Measurements from ENCODE around the gene ARPC5L.

ARPC5L gene

DNA sequence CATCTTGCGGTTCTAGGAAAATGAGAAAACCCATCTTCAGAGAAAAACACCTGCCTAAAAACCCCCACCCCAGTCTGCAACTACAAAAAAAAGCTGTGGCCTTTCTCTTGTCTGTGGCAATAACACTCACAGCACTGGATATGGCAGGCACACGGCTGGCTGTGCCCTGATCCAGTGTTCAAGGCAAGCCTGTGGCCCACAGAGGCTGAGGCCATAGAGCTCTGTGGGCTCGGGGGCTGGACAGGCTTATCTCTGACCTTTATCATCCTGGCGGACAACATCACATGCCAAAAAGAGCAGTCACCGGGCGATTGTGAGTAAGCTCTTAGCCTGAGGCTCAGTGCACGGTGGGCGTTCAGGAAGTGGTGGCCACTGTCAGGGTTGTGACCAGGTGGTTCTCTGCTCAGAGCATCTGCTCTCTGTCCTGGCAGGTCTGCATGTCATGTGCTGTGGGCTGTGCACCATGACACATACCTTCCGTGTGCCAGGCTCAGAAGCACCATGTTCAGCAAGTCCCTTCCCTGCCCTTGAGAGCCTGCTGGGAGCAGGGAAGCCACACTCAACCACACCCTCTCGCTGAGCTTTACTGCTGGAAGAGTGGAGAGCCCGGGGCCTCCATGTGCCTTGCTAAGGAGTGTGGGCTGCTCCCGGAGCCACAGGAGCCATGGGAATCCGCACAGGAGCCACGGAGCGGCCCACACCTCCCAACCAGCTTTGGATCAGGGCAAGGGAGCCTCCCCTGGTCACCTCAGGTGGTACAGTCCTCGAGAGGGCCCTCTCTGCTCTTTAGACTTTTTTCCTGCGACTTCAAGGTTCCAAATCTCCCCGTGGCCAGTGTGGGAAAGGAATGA, 43.3 kb upstream of the ARPC5L start:
- TF ChIP-seq, protein P1, sequence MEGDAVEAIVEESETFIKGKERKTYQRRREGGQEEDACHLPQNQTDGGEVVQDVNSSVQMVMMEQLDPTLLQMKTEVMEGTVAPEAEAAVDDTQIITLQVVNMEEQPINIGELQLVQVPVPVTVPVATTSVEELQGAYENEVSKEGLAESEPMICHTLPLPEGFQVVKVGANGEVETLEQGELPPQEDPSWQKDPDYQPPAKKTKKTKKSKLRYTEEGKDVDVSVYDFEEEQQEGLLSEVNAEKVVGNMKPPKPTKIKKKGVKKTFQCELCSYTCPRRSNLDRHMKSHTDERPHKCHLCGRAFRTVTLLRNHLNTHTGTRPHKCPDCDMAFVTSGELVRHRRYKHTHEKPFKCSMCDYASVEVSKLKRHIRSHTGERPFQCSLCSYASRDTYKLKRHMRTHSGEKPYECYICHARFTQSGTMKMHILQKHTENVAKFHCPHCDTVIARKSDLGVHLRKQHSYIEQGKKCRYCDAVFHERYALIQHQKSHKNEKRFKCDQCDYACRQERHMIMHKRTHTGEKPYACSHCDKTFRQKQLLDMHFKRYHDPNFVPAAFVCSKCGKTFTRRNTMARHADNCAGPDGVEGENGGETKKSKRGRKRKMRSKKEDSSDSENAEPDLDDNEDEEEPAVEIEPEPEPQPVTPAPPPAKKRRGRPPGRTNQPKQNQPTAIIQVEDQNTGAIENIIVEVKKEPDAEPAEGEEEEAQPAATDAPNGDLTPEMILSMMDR (IDR thresholded peaks at IDR 0.05; ENCODE audit: insufficient read depth, missing control alignments), result no peak
- DNase-seq (ENCODE audit: insufficient read length, low spot score) (no peak), FAIRE-seq (no peak)

DNA sequence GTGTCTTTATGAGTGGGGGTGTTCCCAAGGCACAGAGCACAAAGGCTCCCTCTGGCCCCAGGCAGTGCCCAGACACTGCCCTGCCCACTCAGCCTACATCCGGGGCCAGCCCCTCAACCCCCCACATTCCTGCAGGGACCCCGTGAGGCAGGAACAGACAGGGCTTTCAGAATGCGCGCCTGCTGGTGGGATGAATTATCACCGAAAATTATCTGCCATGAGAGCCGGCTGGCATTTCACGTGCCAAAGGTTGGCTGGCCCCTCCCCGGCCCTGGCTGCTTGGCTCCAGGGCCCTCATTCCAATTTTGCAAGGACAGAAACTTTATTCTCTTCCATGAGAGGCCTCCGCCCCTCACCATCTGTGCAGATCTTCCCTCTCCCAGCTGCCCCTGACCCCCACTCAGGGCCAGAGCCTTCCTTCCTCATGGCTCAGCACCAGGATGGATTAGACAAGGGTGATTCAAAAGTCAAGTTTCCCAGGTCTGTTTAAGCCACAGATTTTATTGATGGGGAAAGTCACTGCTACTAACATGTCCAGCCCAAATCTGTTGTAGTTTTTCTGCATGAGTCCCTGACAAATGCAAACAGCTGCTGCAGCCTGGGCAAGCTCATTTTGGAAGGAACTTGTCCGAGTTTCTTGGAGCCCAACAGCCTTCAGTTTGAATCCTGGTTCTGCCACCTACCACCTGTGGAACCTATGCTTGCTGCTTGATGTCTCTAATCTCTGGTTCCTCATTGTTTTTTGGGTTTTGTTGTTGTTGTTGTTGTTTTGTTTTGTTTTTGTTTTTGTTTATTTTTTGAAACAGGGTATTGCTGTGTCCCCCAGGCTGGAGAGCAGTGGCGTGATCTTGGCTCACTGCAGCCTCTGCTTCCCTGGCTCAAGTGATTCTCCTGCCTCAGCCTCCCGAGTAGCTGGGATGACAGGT, 41.0 kb upstream of the ARPC5L start:
- no peak for DNase-seq (ENCODE audit: insufficient read length, low spot score)
- FAIRE-seq, result no peak
- TF ChIP-seq, protein P1 (IDR thresholded peaks at IDR 0.05; ENCODE audit: insufficient read depth, missing control alignments), result no peak

DNA sequence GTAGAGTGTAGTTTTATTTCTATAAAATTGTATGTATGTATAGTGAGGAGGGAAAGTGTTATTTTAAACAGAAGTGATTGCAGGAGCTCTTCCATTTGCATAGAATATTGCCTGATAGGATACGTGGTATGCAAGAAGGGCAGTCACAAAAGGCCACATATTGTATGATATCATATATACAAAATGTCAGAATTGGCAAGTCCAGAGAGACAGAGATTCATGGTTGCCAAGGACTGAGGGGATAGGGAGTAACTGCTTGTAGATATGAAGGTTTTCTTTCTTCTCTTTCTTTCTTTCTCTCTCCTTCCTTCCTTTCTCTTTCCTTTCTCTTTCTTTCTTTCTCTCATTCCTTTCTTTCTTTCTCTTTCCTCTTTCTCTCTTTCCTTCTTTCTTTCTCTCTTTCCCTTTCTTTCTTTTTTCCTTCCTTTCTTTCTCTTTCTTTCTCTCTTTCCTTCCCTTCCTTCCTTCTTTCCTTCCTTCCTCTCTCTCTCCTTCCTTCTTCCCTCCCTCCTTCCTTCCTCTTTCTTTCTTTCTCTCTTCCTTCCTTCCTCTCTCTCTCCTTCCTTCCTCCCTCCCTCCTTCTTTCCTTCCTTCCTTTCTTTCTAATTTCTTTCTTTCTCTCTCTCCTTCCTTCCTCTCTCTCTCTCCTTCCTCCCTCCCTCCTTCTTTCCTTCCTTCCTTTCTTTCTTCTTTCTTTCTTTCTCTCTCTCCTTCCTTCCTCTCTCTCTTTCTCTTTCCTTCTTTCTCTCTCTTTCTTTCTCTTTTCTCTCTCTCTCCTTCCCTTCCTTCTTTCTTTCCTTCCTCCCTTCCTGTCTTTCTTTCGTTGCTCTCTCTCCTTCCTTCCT, 33.2 kb upstream of the ARPC5L start:
- DNase-seq (ENCODE audit: insufficient read length, low spot score) (no peak), FAIRE-seq (no peak)
- TF ChIP-seq, protein P1 (IDR thresholded peaks at IDR 0.05; ENCODE audit: insufficient read depth, missing control alignments), result no peak

DNA sequence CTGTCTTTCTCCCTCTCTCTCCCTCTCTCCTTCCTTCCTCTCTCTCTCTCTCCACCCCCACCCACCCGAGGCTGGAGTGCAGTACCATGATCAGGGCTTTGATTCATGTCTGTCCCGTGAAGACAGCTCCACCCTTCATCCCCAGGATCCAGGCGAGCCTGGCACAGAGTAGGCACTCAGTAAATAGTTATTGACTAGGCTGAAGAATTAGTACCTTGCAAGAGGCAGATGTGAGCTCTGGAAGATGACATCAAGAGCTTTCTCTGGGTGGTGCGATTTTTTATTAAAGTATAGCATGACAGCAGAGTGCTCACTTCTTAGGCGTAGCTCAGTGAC, 32.6 kb upstream of the ARPC5L start:
- DNase-seq (ENCODE audit: insufficient read length, low spot score) (no peak), FAIRE-seq (no peak)
- TF ChIP-seq, protein P1 (IDR thresholded peaks at IDR 0.05; ENCODE audit: insufficient read depth, missing control alignments), result no peak

DNA sequence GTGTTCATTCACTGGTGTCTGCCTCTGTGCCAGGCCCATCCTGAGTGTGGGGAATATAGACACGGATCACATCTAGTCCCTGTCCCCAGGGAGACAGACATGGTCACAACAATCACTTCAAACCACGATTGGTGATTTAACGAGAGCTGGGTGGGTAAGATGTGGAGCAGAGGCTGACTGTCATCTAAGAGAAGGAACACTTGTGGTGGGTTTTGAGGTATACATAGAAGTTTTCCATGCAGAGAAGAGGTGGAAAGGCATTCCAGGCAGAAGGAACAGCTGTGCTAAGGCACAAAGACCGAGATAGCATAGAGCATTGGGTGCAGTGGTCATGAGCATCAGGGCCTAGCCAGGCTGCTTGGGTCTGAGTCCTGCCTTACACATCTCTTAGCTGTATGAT, 31.3 kb upstream of the ARPC5L start:
- FAIRE-seq, result no peak
- DNase-seq (ENCODE audit: insufficient read length, low spot score), result no peak
- TF ChIP-seq, protein P1 (IDR thresholded peaks at IDR 0.05; ENCODE audit: insufficient read depth, missing control alignments), result no peak

DNA sequence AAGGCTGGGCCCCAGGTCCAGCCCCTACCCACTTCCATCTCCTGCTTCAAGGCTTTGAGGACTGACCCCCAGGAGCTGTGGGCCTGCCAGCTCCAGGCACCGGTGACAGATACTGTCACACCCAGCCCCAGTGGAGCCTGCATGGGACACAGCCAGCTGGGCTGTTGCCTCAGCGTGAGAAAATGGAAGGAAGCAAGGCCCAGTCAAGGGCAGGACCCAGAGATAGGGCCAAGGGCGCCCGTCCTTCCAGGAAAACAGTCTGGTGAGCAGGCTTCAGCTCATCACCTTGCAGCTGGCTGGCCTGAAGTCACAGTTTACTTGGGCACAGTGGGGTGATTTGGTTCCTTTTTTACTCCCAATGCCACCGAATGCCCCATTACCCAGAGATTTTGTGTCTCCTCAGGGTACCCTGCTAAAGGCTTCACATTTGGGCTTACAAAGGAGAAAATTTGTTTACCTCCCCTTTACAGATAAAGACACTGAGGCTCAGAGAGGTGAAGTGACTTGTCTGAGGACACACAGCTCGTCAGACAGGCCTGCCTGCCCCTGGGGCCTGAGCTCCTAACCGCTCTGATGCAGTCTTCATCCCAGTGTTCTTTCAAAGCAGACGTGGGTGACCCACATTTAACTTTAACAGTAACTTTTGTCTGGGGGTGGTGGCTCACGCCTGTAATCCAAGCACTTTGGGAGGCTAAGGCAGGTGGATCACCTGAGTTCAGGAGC, 30.1 kb upstream of the ARPC5L start:
- DNase-seq (ENCODE audit: insufficient read length, low spot score), result no peak
- no peak for FAIRE-seq
- TF ChIP-seq, protein P1 (IDR thresholded peaks at IDR 0.05; ENCODE audit: insufficient read depth, missing control alignments), result no peak

Measured in D721Med (cell line).